NCI-H345 (cell line): ENCODE data around the gene MYOM1.
"Not testable (repeated sequence)": the region's sequence is repeated elsewhere in the genome, so short reads cannot be mapped to it uniquely, and the experiment has no call there.

Experiments used
- DNase-seq: peaks from one replicate; lab custom pipeline; 2025; lab: John Stamatoyannopoulos, UW

The MYOM1 gene

DNA sequence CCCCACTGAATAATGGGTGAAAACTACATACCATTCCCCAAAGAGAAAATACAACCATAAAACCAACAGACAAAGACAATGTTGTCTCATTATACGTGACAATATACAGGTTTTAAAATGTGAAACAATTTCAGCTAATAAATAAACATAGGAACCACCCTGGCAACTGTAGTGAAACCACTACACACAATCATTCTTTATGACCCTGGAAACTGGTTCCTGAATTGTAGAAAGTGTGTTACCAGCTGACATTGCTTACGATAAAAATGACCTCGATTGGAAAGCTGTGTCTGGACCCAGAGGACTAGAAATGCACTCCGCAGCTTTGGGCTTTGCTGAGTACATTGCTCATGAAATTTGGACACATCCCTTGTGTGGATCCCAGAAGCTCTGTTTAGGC lies 132.9 kb downstream of the MYOM1 start:
- no peak for DNase-seq

DNA sequence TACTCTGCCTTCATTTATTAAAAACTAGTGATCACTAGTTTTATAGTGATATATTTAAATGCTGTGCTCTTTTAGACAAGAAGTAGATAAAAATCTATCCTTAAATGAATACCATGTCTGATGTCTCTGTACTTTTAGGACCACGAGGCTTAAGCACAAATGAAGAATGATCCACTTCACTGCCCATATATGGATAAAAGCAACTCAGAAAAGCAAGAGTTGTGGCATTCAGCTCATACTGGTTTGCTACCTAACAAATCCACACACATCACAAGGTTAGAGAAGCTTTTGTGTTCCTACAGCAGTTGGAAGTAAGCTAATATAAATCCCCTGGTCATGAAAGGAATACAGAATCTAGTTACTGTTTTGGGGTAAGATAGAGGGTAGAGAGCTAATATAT lies 134.2 kb downstream of the MYOM1 start:
- DNase-seq, result no peak

DNA sequence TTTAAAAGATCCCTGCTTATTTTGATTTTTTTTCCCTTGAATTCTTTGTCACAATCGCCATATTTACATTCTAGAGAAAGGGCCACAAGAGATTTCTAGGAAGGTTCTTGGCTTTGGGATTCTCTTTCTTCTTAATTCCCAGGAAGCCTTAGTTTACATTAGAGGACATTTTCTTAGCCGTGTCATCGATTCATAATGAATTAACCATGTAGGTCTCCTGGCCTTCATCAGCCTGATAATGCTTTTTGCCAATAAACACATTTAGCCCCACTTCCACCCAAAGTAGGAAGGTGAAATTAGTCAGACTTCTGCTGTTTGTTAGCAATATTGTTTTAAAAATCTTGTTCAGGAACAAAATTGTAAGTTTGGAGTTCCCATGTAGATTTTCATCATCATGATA lies 135.6 kb downstream of the MYOM1 start:
- no peak for DNase-seq

DNA sequence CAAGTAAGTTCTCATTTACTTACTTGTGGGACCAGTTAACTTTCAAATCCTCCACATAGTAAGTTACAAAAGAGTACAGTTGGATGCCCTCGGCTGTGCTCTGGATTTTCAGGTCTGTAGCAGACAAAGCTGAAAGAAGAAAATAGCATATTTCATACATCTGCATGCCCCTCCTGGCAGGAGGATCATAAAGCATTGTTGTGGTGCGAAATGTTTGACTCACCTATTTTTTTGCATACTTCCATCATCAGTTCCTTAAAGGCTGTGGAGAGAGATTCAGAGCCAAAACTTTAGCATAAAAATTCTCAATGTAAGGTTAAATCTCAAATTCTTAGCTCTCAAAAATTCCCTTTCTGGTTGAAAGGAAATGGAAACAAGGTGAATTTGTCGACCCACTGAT lies 136.0 kb downstream of the MYOM1 start:
- no peak for DNase-seq

DNA sequence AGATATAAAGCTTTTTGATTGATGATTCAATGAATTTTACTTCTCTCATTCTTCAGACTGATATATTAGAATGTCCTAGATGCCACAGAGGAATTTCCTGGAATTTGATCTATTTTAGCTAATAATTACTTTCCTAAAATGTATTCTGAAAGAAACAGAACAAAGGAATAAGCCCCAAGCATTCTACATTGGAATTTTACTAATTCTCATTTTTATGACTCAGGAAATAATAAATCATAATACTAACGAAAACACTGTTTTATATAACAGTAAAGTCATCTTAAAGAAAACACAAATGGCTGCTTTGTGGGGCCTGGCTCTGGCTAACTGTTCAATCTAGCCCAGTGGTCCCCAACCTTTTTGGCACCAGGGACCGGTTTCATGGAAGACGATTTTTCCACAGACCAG lies 138.2 kb downstream of the MYOM1 start:
- DNase-seq, result no peak

DNA sequence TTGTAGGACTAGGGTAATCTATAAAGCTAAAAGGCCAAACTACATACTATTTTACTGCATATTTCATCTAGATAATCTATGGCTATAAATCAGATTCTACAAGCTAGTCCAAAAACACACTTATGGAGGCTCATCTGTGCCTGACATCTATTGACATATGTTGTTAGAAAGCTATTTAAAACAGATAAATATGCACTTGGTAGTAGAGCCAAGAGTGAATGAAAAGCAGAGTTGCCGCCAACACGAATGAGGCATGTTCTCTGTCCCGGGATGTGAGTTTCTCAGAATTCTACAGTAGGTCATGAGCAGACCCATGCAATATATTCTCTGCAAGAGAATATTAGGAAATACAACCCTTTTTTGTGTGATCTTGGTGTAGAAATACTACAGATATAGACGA lies 140.1 kb downstream of the MYOM1 start:
- no peak for DNase-seq

DNA sequence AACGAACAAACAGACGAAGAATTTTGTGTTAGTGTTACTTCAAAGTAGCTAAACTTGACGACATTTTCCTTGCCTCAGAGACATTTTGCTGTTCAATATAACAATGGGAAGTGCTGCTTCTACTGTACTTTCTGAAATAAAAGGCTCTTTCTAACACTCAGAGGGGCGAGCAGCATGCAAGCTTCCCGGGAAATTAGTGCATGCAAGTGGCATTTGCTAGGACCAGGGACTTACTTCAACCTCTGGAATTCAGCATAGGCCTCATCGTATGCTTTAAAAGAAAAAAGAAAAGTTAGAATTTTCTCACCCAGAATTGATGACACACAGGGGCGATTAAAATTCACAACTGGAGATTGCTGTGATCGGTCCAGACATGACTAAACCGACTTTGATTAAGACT lies 144.3 kb downstream of the MYOM1 start:
- DNase-seq, result no peak

DNA sequence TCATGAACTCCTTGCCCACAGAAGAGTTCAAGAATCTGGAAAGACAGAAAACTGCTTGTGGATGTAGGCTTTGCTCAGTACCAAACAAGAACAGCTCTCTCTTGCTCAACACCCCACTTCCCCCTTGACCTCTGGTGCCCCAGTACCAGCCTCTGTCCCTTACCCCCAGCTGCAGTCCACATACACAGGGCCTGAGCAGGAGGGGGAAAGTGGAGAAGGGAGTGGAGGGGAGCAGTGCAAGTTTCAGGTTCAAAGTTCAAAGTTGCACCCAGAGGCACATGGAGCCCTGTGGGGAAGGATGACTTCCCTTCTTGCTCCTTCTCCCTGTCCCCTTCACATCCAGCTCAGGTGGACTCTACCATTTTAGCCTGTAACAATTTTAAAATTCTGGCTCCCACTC lies 145.7 kb downstream of the MYOM1 start:
- no peak for DNase-seq

DNA sequence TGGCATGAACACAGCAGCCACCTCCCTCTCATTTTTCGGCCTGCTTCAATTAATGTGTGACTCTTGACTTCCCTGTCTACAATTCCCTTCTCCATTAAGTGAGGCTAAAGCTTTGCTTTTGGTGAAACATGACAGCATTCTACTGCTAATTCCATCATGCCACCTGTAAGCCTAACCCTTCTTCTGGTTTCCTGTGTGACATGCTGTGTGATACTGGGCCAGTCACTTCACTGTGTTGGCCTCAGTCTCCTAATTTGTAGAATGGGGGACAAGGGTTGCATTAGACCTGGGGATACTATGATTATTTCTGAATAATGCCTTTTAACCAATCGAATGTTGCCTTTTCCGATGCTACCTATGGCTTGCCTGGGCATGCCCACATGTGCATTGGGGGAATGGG lies 146.4 kb downstream of the MYOM1 start:
- DNase-seq, result not testable (repeated sequence)

DNA sequence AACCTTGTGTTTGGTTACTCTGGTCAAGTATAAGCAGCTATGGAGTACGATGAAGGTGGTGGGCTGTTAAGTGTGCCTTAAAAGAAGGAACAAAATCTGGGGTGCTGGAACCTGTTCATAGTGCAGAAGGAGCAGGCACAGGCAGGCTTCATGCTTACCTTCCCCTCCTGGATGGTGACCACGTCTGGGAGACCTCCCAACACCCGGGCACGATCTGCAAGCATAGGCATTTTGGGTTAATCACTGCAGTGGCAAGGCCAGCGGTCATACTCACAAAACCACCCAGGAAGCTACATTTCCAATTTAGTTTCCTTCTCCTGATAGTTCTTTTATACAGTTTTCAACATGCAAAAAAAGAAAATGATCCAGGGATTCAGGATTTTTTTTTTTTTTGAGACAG lies 148.1 kb downstream of the MYOM1 start:
- DNase-seq, result no peak

DNA sequence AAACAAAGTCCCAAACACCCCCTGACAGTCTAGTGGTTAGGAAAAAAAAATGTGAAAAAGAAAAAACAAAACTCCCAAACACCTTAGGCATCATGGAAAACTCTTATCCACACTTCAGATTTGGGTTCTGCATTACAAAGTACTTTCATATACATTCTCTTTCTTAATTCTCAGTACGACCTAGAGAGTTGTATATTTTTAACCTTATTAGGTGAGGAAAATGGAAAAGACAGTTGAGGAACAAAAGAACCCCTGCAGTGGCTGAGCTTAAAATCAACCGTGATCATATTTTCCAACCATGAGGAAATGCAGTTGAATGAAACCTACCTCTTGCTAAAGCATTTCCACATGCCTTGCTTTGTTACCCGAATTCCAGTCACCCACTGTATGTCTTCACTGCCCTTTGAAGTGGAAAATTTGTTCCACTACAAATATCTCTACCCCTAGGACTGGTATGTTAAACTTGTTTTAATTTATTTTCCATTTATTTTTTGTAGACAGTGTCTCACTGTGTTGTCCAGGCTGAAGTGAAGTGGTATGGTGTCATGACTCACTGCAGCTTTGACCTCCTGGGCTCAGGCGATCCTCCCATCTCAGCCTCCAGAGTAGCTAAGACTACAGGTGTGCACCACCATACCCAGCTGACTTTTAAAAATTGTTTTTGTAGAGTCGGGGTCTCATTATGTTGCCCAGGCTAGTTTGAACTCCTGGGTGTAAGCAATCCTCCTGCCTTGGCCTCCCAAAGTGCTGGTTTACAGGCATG lies 149.9 kb downstream of the MYOM1 start:
- DNase-seq, result no peak

DNA sequence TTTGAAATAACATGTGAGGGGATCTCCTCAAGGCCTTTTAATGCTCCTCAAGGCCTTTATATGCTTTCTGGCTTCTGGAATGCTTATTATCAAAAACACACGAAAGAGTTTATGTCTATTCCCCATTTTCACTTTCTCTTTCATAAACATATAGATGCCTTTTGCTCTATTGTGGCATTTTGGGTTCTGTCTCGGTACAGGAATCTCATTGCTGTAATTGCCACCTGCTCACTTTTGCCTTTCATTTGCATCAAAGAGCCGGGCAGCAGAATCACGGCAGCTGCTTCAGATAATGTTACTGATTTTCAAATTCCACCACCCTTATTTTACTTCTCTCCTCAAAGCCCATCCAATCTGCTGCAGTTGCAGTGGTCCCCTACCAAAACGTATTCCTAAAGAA lies 152.0 kb downstream of the MYOM1 start:
- DNase-seq, result no peak

DNA sequence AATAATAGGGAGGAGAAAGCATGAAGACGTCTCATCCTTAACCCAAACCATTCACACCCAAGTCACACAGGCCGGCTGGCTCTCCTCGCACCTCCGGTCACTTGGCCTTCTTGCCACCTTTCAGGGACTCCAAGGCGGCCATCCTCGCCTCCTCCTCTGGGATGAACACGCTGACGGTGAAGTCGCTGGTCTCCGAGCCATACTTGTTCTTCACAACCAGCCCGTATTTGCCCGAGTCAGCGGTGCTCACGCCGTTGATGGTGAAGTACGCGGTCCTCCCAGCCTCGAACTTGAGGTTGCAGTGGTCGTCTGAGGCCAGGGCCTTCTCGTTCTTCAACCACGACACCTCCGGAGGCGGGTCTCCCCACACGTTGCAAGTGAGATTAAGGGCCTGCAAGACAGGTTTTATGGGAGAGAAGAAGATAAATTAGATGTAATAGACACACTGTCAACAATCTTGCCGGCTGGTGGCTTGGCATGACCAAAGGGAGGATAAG lies 152.6 kb downstream of the MYOM1 start:
- no peak for DNase-seq

DNA sequence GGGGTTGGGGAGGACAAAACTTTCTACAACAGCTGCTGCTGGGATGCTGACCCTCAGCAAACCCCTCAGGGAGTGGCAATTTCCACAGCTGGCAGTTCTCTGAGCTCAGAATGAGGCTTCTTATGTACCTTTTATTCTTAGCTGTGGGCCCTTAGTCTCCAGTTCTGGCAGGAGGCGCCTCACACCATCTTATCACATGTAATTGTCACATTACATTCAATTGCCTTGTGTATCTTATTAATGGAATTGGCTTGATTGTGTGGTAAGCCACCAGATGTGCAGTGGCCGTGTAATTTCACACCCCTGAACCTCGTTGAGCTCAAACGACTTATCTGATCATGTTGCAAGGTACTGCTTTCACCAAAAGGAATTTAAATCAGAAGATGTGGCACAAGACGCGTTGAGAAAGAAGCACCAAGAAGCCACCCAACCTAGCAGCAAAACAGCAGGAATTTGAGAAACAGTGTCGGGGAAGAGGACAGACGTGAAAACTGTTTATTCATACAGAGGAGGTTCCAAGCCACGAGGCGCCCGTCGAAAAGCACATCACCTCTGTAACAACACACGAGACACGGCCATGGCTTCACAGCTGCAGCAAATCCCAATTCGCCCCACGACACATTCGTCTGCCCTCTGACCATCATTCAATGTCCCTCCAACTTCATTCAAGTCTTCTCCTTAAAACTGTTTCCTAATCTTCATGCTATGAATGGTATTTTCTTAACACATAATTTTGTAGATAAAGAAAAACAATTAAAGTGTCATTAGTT lies 153.2 kb downstream of the MYOM1 start:
- no peak for DNase-seq

DNA sequence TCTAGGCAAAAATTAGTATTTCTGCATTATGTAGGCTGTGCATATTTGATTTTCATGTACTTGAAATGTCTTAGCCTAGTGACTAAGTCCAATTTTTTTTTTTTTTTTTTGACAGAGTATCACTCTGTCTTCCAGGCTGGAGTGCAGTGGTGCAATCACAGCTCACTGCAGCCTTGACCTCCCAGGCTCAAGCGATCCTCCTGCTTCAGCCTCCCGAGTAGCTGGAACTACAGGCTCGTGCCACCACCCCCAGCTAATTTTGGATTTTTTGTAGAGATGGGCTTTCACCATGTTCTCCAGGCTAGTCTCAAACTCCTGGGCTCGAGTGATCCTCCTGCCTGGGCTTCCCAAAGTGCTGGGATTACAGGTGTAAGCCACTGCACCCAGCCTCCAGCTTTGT lies 156.0 kb downstream of the MYOM1 start:
- DNase-seq, result not testable (repeated sequence)

DNA sequence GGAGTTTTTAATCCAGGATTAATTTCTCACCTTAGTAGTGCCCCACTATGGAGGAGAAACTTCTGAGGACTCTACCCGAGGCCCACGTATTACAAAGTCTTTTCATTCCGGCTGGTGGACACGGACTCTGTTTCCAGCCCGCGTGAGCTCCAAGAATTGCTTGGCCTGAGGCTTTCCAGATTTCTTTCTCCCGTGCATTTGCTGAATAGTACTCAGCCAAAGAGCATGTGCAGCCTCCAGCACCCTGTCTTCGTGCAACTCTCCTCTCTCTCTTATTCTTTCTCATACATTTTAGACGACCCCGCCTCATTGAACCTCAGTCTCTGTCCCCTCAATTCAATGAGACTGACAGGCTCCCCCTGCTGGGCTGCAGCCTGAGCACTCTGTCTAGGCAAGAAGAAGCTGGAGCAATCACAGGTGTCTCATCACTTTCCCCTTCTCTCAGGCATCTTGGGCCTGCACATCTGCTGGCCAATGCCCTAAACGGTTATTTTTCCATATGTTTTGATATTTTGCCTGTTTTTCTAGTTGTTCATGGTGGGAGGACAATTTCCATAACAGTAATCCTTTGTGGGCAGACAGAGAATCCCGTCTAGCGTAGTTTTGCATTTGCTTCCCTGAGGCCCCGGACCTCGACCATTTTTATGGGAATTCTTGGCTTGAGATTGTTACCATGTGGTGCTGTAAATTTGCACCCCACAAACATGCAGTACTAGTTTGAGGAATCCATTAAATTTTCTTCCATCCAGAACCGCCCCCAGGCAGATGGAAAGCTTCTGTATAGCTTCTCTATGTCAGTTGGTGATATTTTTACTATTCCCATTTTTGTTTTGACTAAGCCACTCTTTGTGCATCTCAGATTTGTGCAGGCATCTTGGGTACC lies 156.7 kb downstream of the MYOM1 start:
- peak; percentile 66 for DNase-seq

DNA sequence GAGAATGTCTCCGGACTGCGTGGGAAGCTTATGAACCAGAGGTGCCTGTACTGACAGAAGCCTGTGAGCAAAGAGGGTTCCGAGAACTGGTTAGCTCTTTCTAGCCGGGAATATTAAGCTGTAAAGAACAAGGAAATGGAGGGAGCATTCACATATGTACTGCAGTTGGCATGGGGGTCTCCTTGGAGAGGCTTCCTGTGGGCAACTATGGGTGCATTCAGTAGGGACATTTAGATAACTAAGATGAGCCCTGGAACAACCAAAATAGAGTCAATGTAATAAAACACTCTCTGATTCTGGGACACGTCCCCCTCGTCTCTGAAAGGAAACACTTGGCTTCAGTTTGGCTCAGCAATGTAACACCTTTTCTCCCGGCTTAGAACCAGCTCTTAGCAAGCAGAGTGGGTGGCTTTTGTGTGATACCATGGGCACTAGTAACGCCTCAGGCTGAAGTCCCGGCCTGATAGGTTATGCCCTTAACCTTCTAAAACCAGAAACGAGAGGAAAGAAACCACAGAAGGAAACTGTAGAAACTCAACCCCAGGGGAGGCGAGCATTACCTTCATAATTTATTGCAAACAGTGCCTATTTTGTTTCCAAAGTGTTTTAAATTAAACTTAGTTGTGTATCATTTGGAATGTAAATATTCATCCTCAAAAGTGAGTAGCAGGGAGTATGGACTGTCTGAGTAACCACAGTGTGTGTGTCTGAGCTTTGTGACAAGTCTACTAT lies 158.0 kb downstream of the MYOM1 start:
- no peak for DNase-seq

DNA sequence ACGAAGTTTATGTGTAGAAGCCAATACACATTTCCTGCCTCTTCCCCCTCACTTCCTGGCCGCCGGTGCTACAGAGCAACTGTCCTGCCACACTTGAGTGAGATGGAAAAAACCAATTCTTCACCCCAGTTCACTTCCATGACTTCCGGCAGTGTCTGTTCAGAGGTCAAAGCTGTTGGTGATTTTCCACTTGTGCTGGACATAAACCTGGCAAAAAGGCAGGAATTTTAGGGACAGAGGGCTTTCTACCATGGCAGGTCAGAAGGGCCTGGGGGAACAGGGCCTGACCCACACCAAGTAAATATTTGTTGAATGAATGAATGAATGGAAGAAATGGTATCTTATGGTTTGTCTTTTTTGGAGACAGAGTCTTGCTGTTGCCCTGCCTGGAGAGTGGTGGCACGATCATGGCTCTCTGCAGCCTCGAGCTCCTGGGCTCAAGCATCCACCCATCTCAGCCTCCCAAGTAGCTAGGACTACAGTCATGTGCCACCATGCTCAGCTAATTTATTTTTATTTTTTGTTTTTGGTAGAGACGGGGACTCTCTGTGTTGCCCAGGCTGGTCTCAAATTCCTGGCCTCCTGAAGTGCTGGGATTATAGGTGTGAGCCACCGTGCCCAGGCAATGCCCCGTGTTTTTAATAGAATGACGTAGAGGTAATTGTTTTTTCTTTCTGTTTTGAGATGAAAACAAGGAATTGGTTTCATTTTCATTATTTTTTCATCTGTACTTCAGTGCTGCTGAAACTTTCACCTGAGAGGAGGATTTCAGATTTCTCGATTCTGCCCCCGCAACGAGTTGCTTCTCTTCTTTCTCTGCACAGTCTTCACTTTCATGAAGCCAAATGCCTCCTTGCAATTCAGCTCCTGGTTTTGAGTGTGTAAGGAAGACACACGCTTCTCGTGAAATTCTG lies 158.8 kb downstream of the MYOM1 start:
- no peak for DNase-seq

DNA sequence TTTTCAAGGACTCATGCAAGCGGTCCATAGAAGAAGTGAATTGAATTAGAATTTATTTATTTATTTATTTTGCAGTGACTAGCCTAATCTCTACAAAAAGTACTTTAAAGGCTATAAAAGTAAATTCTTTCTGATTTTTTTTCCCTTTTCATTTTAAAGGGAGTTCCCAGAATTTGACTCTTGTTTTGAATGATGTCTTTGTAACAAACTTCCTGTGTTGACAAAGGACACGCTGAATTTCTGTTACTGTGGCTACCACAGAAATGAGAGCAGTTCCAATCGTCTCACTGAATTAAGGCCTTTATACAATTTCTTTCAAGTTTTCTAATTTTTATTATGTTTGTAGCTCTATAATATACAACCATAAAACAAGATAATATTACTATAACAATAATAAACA lies 160.5 kb downstream of the MYOM1 start:
- DNase-seq, result no peak

DNA sequence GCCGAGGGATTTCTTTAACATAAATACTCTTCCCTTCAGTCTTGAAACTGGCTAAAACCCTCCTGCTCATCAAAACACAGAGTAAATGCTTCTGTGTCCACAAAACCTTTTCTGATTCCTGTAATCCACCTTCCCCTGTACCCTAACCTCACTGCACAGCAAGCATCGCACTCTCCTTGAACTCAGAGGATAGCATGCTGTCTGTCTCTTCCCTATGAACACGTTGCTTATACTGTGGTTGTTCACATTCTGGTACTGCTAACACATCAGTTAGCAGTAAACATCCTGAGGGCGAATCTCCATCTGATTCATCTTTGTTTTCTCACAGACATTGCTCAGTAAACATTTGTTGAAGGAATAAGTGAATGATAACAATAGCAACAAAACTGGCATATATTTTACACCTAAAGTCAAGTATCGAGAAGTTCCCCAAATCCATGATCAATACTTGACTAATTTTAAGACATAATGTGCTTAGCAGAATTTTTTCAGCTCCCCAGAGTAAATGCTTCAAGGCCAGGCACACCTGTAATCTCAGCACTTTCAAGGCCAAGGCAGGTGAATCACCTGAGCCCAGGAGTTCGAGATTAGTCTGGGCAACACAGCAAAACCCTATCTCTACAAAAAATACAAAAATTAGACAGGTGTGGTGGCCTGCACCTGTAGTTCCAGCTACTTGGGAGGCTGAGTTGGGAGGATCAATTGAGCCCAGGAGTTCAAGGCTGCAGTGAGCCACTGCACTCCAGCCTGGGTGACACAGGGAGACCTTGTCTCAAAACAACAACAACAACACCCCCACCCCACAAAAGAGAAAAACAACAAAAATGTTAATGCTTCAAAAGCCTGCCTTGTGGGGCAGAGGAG lies 161.2 kb downstream of the MYOM1 start:
- DNase-seq, result no peak
